ENCODE measurements around the gene GATAD1.
"Not testable (repeated sequence)": the region's sequence is repeated elsewhere in the genome, so short reads cannot be mapped to it uniquely, and the experiment has no call there.

The GATAD1 gene

GRCh38 chr7:92442720-92443119 is 4.6 kb upstream of the GATAD1 start:
- not testable (repeated sequence) for H3K27ac ChIP-seq (ENCODE audit: low read depth, low read length); H3K4me1 ChIP-seq (ENCODE audit: insufficient read depth, low read length); H3K36me3 ChIP-seq (ENCODE audit: insufficient read depth, low read length); H3K4me3 ChIP-seq (ENCODE audit: low read depth in 1 of 2, low read length in 2 of 2); H3K27me3 ChIP-seq (ENCODE audit: control insufficient read depth in 1 of 2, insufficient read depth in 2 of 2, low read length in 2 of 2); H3K9me3 ChIP-seq (ENCODE audit: low read length); H3K9ac ChIP-seq (ENCODE audit: low read length)

- Histone ChIP-seq H3K4me3 (ENCODE audit: low read depth in 1 of 2, low read length in 2 of 2) (peak overlapping the region in 1 of 2 donors; percentile 87), H3K9ac (ENCODE audit: low read length) (no peak overlapping the region), H3K27me3 (ENCODE audit: control insufficient read depth in 1 of 2, insufficient read depth in 2 of 2, low read length in 2 of 2) (no peaks in the 10 kb centered on the region), H3K36me3 (ENCODE audit: insufficient read depth, low read length) (peaks cover 19% of the 10 kb centered on the region), H3K9me3 (ENCODE audit: low read length) (no peaks in the 10 kb centered on the region), H3K27ac (ENCODE audit: low read depth, low read length) (peak overlapping the region; percentile 97), H3K4me1 (ENCODE audit: insufficient read depth, low read length) (peaks cover 10% of the 10 kb centered on the region)
Measured at GRCh38 chr7:92446869-92447344, 375 bp upstream of the GATAD1 start.

GRCh38 chr7:92448205-92448747 is 994 bp downstream of the GATAD1 start:
- Histone ChIP-seq H3K4me1 (ENCODE audit: insufficient read depth, low read length) (peaks cover 10% of the 10 kb centered on the region), H3K27me3 (ENCODE audit: control insufficient read depth in 1 of 2, insufficient read depth in 2 of 2, low read length in 2 of 2) (no peaks in the 10 kb centered on the region), H3K9ac (ENCODE audit: low read length) (peak overlapping the region; percentile 72), H3K27ac (ENCODE audit: low read depth, low read length) (peak overlapping the region; percentile 97), H3K36me3 (ENCODE audit: insufficient read depth, low read length) (peaks cover 32% of the 10 kb centered on the region), H3K4me3 (ENCODE audit: low read depth in 1 of 2, low read length in 2 of 2) (peak overlapping the region; percentile 87 to 93), H3K9me3 (ENCODE audit: low read length) (no peaks in the 10 kb centered on the region)

GRCh38 chr7:92451645-92452044 is 4.4 kb downstream of the GATAD1 start:
- Histone ChIP-seq H3K36me3 (ENCODE audit: insufficient read depth, low read length) (peaks cover 66% of the 10 kb centered on the region), H3K4me1 (ENCODE audit: insufficient read depth, low read length) (peaks cover 10% of the 10 kb centered on the region), H3K9ac (ENCODE audit: low read length) (no peak overlapping the region), H3K4me3 (ENCODE audit: low read depth in 1 of 2, low read length in 2 of 2) (no peak overlapping the region), H3K27me3 (ENCODE audit: control insufficient read depth in 1 of 2, insufficient read depth in 2 of 2, low read length in 2 of 2) (no peaks in the 10 kb centered on the region), H3K27ac (ENCODE audit: low read depth, low read length) (no peak overlapping the region), H3K9me3 (ENCODE audit: low read length) (no peaks in the 10 kb centered on the region)

GRCh38 chr7:92456236-92456635 is 9.0 kb downstream of the GATAD1 start:
- H3K9ac ChIP-seq (ENCODE audit: low read length), result no peak overlapping the region
- peaks cover 56% of the 10 kb centered on the region for H3K36me3 ChIP-seq (ENCODE audit: insufficient read depth, low read length)
- no peak overlapping the region for H3K4me3 ChIP-seq (ENCODE audit: low read depth in 1 of 2, low read length in 2 of 2)
- no peaks in the 10 kb centered on the region for H3K27me3 ChIP-seq (ENCODE audit: control insufficient read depth in 1 of 2, insufficient read depth in 2 of 2, low read length in 2 of 2)
- no peaks in the 10 kb centered on the region for H3K4me1 ChIP-seq (ENCODE audit: insufficient read depth, low read length)
- no peak overlapping the region for H3K27ac ChIP-seq (ENCODE audit: low read depth, low read length)
- H3K9me3 ChIP-seq (ENCODE audit: low read length), result no peaks in the 10 kb centered on the region

GRCh38 chr7:92460109-92460508 is 12.8 kb downstream of the GATAD1 start:
- Histone ChIP-seq H3K4me1 (ENCODE audit: insufficient read depth, low read length) (no peaks in the 10 kb centered on the region), H3K9me3 (ENCODE audit: low read length) (no peaks in the 10 kb centered on the region), H3K9ac (ENCODE audit: low read length) (no peak overlapping the region), H3K27ac (ENCODE audit: low read depth, low read length) (no peak overlapping the region), H3K27me3 (ENCODE audit: control insufficient read depth in 1 of 2, insufficient read depth in 2 of 2, low read length in 2 of 2) (no peaks in the 10 kb centered on the region), H3K36me3 (ENCODE audit: insufficient read depth, low read length) (peaks cover 18% of the 10 kb centered on the region), H3K4me3 (ENCODE audit: low read depth in 1 of 2, low read length in 2 of 2) (no peak overlapping the region)

- peaks cover 14% of the 10 kb centered on the region for H3K36me3 ChIP-seq (ENCODE audit: insufficient read depth, low read length)
- no peaks in the 10 kb centered on the region for H3K27me3 ChIP-seq (ENCODE audit: control insufficient read depth in 1 of 2, insufficient read depth in 2 of 2, low read length in 2 of 2)
- no peaks in the 10 kb centered on the region for H3K4me1 ChIP-seq (ENCODE audit: insufficient read depth, low read length)
- H3K4me3 ChIP-seq (ENCODE audit: low read depth in 1 of 2, low read length in 2 of 2), result no peak overlapping the region
- H3K9ac ChIP-seq (ENCODE audit: low read length), result no peak overlapping the region
- H3K27ac ChIP-seq (ENCODE audit: low read depth, low read length), result no peak overlapping the region
- H3K9me3 ChIP-seq (ENCODE audit: low read length), result no peaks in the 10 kb centered on the region
Measured at GRCh38 chr7:92460510-92460909, 13.2 kb downstream of the GATAD1 start.

GRCh38 chr7:92461027-92462003 is 14.0 kb downstream of the GATAD1 start:
- H3K4me1 ChIP-seq (ENCODE audit: insufficient read depth, low read length), result no peaks in the 10 kb centered on the region
- H3K27ac ChIP-seq (ENCODE audit: low read depth, low read length), result no peak overlapping the region
- no peaks in the 10 kb centered on the region for H3K27me3 ChIP-seq (ENCODE audit: control insufficient read depth in 1 of 2, insufficient read depth in 2 of 2, low read length in 2 of 2)
- no peak overlapping the region for H3K9ac ChIP-seq (ENCODE audit: low read length)
- no peak overlapping the region for H3K4me3 ChIP-seq (ENCODE audit: low read depth in 1 of 2, low read length in 2 of 2)
- H3K36me3 ChIP-seq (ENCODE audit: insufficient read depth, low read length), result peaks cover 6% of the 10 kb centered on the region
- no peaks in the 10 kb centered on the region for H3K9me3 ChIP-seq (ENCODE audit: low read length)

GRCh38 chr7:92462560-92462959 is 15.3 kb downstream of the GATAD1 start:
- Histone ChIP-seq H3K9ac (ENCODE audit: low read length) (no peak overlapping the region), H3K9me3 (ENCODE audit: low read length) (no peaks in the 10 kb centered on the region), H3K36me3 (ENCODE audit: insufficient read depth, low read length) (no peaks in the 10 kb centered on the region), H3K4me3 (ENCODE audit: low read depth in 1 of 2, low read length in 2 of 2) (no peak overlapping the region), H3K27ac (ENCODE audit: low read depth, low read length) (no peak overlapping the region), H3K27me3 (ENCODE audit: control insufficient read depth in 1 of 2, insufficient read depth in 2 of 2, low read length in 2 of 2) (no peaks in the 10 kb centered on the region), H3K4me1 (ENCODE audit: insufficient read depth, low read length) (no peaks in the 10 kb centered on the region)

- H3K27me3 ChIP-seq (ENCODE audit: control insufficient read depth in 1 of 2, insufficient read depth in 2 of 2, low read length in 2 of 2), result no peaks in the 10 kb centered on the region
- H3K36me3 ChIP-seq (ENCODE audit: insufficient read depth, low read length), result no peaks in the 10 kb centered on the region
- H3K4me1 ChIP-seq (ENCODE audit: insufficient read depth, low read length), result no peaks in the 10 kb centered on the region
- no peak overlapping the region for H3K4me3 ChIP-seq (ENCODE audit: low read depth in 1 of 2, low read length in 2 of 2)
- no peaks in the 10 kb centered on the region for H3K9me3 ChIP-seq (ENCODE audit: low read length)
- no peak overlapping the region for H3K9ac ChIP-seq (ENCODE audit: low read length)
- H3K27ac ChIP-seq (ENCODE audit: low read depth, low read length), result no peak overlapping the region
Measured at GRCh38 chr7:92464515-92464914, 17.2 kb downstream of the GATAD1 start.

GRCh38 chr7:92466682-92467081 is 19.4 kb downstream of the GATAD1 start:
- Histone ChIP-seq H3K4me1 (ENCODE audit: insufficient read depth, low read length) (no peaks in the 10 kb centered on the region), H3K9me3 (ENCODE audit: low read length) (no peaks in the 10 kb centered on the region), H3K36me3 (ENCODE audit: insufficient read depth, low read length) (no peaks in the 10 kb centered on the region), H3K27ac (ENCODE audit: low read depth, low read length) (no peak overlapping the region), H3K27me3 (ENCODE audit: control insufficient read depth in 1 of 2, insufficient read depth in 2 of 2, low read length in 2 of 2) (no peaks in the 10 kb centered on the region), H3K9ac (ENCODE audit: low read length) (no peak overlapping the region), H3K4me3 (ENCODE audit: low read depth in 1 of 2, low read length in 2 of 2) (no peak overlapping the region)
